ENCODE measurements around the gene UBTD1. TPM values are rescaled to one million over a fixed set of nuclear protein-coding genes. Genes with fewer than 3 reads are reported as not detected.

The UBTD1 gene
- total and polyA plus RNA-seq, 2 experiments from 2014 or later: 9.5 to 15.8 TPM

DNA sequence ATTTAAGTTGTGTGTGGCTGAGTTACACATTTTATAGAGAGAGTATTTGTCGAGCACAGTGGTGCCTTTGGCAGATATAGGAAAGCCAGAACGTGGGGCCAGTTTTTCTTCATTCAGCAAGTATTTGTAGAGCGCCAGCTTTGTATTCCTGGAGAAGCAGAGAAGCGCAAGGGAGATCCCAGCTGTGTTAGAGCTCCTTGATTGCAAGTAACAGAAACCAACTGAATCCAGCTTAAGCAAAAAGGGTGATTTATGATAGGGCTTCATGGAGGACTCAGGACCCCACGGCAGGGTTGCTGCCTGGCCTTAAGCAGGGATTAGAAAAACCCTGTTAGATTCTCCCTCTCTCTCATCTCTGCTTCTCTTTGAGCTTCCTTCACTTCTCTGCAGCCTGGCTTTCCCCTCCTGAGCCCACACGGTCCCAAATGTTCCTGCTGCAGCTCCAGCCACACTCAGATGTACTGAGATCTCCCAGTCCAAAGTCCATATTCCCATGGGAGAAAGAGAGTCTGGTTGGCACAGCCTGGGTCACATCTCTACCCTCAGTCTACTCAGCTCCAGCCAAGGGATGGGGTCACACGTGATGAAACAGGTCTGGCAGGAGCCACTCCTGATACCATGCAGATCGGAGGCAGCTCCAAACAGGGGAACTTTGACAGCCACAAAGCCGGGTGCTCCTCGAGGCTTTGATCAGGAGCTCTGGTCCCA lies 16.7 kb downstream of the UBTD1 start:
- Histone ChIP-seq H3K36me3 (no peaks in the 10 kb centered on the region), H3K4me3 (no peak overlapping the region), H3K9me3 (ENCODE audit: low read depth) (no peaks in the 10 kb centered on the region), H3K27ac (no peak overlapping the region), H3K4me1 (ENCODE audit: low read depth) (no peaks in the 10 kb centered on the region), H3K27me3 (no peaks in the 10 kb centered on the region)
- TF ChIP-seq CTCF (IDR thresholded peaks at IDR 0.05; ENCODE audit: low read depth, low read length): no peak
- no peak for DNase-seq (ENCODE audit: low read depth in 1 of 2, low spot score in 1 of 2)

- Histone ChIP-seq H3K4me3 (no peak overlapping the region), H3K27me3 (no peaks in the 10 kb centered on the region), H3K36me3 (no peaks in the 10 kb centered on the region), H3K9me3 (ENCODE audit: low read depth) (no peaks in the 10 kb centered on the region), H3K27ac (no peak overlapping the region), H3K4me1 (ENCODE audit: low read depth) (no peaks in the 10 kb centered on the region)
- no peak for TF ChIP-seq CTCF (IDR thresholded peaks at IDR 0.05; ENCODE audit: low read depth, low read length)
- DNase-seq (ENCODE audit: low read depth in 1 of 2, low spot score in 1 of 2): no peak
Measured at GRCh38 chr10:97517096-97517750, 18.5 kb downstream of the UBTD1 start.

GRCh38 chr10:97517778-97518300 lies 19.1 kb downstream of the UBTD1 start:
- no peak for DNase-seq (ENCODE audit: low read depth in 1 of 2, low spot score in 1 of 2)
- Histone ChIP-seq H3K9me3 (ENCODE audit: low read depth) (no peaks in the 10 kb centered on the region), H3K27ac (no peak overlapping the region), H3K36me3 (no peaks in the 10 kb centered on the region), H3K4me3 (no peak overlapping the region), H3K27me3 (no peaks in the 10 kb centered on the region), H3K4me1 (ENCODE audit: low read depth) (no peaks in the 10 kb centered on the region)
- no peak for TF ChIP-seq CTCF (IDR thresholded peaks at IDR 0.05; ENCODE audit: low read depth, low read length)

DNA sequence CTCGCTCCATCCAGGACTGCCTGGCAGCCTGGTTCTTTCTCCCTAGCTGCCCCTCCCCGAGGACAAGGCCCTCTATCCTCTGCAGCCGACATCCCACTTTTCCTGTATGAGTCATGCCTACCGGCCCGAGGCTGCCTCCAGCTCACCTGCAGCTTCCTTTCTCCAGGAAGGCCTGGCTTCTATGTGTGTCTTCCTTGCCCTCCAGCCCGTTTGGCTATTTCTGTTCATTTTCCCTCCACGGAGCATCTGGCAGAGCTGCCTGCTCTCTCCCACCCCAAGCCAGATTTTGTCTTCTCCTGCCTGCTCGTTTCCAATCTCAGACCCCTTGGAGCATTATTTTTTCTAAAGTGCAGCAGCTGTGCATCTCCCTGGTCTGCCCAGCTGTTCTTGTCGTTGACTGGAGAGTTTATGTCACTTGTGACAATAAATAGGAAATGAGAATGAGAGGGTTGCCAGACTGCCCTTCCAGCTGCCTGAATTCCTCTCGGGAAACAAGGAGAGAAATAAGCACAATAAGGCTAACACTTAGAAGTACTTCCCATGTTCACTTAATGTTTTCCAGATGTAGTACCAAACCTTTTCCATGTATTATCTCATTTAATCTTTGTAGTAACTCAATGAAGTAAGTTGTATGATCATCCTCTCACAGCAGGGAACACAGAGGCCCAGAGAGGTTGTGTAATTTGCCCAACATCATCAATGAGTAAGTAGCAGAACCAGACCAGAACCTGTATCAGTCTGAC lies 19.7 kb downstream of the UBTD1 start:
- no peaks in the 10 kb centered on the region for H3K4me1 ChIP-seq (ENCODE audit: low read depth)
- peak in 1 of 2 donors; percentile 29 for DNase-seq (ENCODE audit: low read depth in 1 of 2, low spot score in 1 of 2)
- no peak overlapping the region for H3K4me3 ChIP-seq
- TF ChIP-seq CTCF (IDR thresholded peaks at IDR 0.05; ENCODE audit: low read depth, low read length): no peak
- no peaks in the 10 kb centered on the region for H3K9me3 ChIP-seq (ENCODE audit: low read depth)
- H3K27me3 ChIP-seq: no peaks in the 10 kb centered on the region
- H3K36me3 ChIP-seq: no peaks in the 10 kb centered on the region
- no peak overlapping the region for H3K27ac ChIP-seq

DNA sequence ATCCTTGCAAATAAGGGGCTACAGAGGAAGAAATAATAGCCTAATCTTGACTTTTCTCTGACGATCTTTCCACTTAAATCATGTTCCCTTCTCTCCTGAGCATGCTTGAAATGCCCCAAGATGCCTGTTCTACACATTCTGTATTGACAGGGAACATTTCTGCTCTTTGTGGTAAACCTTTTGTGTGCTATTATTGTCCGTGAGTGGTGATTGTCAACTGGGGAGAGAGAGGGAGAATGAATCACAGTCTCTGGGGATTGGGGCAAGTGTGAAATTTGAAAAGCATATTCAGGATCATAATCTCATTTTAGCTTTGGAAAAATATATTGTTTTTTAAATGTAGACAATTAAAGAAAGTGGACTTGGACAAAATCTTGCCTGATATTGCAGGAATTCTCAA lies 20.6 kb downstream of the UBTD1 start:
- peak in 1 of 2 donors; percentile 42 for DNase-seq (ENCODE audit: low read depth in 1 of 2, low spot score in 1 of 2)
- Histone ChIP-seq H3K27me3 (no peaks in the 10 kb centered on the region), H3K9me3 (ENCODE audit: low read depth) (no peaks in the 10 kb centered on the region), H3K4me3 (no peak overlapping the region), H3K36me3 (no peaks in the 10 kb centered on the region), H3K27ac (no peak overlapping the region), H3K4me1 (ENCODE audit: low read depth) (no peaks in the 10 kb centered on the region)
- TF ChIP-seq CTCF (IDR thresholded peaks at IDR 0.05; ENCODE audit: low read depth, low read length): no peak

All from cardiac muscle cell (in vitro differentiated cells and primary cell).